Measurements from ENCODE around the gene ABRACL.

DNA sequence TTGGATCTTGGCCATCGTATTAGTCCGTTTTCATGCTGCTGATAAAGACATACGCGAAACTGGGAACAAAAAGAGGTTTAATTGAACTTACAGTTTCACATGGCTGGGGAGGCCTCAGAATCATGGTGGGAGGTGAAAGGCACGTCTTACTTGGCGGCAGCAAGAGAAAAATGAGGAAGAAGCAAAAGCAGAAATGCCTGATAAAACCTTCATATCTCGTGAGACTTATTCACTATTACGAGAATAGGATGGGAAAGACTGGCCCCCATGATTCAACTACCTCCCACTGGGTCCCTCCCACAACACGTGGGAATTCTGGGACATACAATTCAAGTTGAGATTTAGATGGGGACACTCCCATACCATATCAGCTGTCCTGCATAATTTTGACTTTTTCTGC lies 20.4 kb upstream of the ABRACL start:
- TF ChIP-seq, protein P1, sequence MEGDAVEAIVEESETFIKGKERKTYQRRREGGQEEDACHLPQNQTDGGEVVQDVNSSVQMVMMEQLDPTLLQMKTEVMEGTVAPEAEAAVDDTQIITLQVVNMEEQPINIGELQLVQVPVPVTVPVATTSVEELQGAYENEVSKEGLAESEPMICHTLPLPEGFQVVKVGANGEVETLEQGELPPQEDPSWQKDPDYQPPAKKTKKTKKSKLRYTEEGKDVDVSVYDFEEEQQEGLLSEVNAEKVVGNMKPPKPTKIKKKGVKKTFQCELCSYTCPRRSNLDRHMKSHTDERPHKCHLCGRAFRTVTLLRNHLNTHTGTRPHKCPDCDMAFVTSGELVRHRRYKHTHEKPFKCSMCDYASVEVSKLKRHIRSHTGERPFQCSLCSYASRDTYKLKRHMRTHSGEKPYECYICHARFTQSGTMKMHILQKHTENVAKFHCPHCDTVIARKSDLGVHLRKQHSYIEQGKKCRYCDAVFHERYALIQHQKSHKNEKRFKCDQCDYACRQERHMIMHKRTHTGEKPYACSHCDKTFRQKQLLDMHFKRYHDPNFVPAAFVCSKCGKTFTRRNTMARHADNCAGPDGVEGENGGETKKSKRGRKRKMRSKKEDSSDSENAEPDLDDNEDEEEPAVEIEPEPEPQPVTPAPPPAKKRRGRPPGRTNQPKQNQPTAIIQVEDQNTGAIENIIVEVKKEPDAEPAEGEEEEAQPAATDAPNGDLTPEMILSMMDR (IDR thresholded peaks at IDR 0.05; ENCODE audit: poor library complexity) = no peak
- no peak for TF ChIP-seq EZH2 (IDR thresholded peaks at IDR 0.05; ENCODE audit: borderline replicate concordance)
- TF ChIP-seq EZH2phosphoT487 (IDR thresholded peaks at IDR 0.05; ENCODE audit: low read depth, severe bottlenecking, unreplicated experiment) = no peak
